Limb (tissue), 2 donors: ENCODE data around the gene PRR5.
"Not testable (repeated sequence)": the region's sequence is repeated elsewhere in the genome, so short reads cannot be mapped to it uniquely, and the experiment has no call there.

Experiments used
- DNase-seq, 2 donors: peaks; one replicate each; pipeline ENCODE4 v3.0.0-alpha.2; 2016; ENCODE audit errors: extremely low spot score in 2 of 2

Gene PRR5, protein sequence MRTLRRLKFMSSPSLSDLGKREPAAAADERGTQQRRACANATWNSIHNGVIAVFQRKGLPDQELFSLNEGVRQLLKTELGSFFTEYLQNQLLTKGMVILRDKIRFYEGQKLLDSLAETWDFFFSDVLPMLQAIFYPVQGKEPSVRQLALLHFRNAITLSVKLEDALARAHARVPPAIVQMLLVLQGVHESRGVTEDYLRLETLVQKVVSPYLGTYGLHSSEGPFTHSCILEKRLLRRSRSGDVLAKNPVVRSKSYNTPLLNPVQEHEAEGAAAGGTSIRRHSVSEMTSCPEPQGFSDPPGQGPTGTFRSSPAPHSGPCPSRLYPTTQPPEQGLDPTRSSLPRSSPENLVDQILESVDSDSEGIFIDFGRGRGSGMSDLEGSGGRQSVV

DNA sequence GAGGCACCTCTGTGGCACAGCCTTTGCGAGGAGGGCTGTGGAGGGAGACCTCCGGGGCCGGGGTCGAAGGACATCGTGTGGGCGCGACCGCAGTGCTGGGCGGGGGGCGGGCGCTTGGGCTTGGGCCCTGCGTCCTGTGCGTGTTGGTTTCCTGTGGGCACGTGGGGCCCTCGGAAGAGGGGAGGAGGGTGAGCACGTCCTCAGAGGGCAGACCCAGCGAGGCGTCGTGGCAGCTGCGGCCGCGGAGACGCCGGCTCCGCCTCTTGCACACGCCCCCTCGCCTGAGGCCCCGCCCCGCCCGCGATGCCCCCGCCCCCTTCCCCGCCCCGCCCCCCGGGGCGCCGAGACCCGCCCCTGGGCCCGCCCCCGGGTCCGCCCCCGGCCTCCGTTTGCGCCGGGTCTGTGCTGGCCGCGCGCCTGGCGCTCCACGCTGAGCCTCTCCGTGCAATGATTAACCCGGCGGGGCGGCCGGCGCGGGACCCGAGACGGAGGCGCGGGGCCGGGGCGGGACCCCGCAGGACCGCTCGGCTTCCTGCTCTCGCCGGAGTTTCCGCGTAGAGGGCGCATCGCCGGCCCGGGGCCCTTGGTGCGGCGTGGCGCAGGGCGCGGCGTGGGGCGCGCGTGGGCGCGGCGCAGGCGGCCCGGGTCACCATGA is at the start of gene PRR5:
PRR5 (plus strand) TSS at position 381 of the 655 bp plus-strand sequence; CDS start at position 652, 271 bp downstream.
- peak; percentile 80 to 91 for DNase-seq

DNA sequence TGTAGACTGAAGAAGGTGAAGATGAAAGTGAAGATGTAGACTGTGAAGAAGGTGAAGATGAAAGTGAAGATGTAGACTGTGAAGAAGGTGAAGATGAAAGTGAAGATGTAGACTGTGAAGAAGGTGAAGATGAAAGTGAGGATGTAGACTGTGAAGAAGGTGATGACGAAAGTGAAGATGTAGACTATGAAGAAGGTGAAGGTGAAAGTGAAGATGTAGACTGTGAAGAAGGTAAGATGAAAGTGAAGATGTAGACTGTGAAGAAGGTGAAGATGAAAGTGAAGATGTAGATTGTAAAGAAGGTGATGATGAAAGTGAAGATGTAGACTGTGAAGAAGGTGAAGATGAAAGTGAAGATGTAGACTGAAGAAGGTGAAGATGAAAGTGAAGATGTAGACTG is 49.1 kb upstream of the PRR5 start:
- not testable (repeated sequence) for DNase-seq

DNA sequence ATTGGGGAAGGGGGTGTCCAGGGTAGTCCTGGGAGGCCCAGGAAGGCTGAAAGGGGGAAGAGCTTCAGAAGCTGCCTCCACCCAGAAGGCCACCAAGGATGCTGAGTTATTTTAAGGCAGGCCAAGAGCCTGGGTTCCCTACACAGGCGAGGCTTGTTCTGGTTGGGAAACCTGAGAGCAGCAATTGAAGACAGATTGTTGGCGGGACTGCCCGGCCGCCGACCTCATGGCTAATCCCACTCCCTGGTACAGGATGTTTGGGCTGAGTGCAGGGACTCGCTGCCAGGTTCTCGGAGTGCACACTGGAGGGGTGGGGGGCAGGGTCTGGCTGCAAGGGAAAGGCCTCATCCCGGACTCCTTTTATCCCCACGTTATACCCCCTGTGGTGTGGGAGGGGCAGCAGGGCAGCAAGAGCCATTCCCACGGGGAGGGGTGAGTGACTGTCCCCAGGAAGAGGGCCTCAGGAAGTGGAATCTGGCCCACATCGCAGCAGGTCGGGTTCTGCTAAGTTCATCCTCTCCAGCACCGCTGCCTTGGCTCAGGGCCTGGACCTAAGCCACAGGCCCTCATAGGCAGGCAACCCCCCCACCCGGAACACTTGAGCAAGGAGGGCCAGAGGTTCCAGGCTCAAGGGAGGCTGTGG is 43.6 kb upstream of the PRR5 start:
- DNase-seq: peak; percentile 60 to 79

DNA sequence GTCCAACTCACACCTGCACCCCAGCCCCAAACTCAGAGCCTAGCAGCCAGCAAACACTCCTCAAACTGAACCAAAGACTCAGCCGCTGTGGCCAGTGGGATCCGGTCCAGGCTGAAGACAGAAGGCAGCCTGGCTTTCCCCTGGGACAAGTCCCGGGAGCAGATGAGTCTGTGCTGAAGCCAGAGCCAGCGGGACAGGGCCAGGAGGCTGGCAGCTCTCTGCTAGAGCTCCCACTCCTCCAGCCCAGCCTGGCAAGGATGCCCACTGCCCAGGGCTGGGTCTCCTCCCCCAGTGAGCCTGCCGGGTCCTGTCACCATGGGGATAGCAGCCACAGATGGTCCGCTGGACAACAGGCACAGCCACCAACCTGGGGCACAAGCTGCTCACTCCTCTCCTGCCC is 42.9 kb upstream of the PRR5 start:
- no peak for DNase-seq

DNA sequence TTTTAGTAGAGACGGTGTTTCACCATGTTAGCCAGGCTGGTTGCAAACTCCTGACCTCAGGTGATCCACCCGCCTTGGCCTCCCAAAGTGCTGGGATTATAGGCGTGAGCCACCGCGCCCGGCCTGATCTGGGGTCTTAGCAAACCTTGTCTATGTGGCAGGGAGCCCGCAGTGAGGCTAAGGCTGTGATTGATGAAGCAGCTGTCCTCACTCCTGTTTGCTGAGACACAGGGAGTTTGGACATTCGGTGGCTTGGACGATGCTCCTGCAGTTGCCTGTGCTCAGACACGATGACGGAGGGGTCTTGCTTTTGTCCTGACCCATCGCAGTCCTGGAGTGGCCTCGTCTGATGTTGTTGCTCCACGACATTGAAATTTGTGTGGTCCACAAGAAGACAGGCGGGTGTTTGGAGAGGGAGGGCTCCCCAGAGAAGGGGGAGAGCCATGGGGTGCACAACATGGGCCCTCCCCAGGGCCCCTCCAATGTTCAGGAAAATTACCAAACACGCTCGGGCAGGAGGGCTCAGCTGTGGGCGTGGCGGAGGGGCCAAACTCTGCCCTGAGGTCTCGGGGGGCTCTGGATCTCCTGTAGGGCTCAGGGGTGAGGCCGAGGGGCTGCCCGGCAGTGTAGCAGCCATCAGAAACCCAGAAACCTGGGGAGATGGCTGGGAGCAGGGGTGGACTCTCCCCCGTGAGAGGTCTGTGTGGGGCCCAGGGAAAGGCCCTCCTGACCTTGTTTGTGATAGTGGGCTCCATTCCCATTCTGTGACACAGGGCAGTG is 41.8 kb upstream of the PRR5 start:
- DNase-seq: no peak

DNA sequence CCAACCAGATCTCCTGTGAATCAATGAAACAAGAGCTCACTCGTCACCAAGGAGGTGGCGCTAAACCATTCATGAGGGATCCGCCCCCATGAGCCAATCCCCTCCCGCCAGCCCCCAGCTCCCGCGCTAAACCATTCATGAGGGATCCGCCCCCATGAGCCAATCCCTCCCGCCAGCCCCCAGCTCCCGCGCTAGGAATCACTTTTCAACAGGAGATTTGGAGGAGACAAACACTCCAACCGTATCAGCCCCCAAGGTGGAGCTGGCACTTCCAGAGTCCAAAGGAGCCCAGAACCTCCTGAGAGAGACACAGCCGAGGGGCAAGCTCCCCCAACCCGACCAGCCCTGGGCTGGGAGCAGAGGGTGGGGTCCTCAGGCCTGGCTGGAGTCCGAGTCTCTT is 40.9 kb upstream of the PRR5 start:
- DNase-seq: peak in 1 of 2 donors; percentile 31

DNA sequence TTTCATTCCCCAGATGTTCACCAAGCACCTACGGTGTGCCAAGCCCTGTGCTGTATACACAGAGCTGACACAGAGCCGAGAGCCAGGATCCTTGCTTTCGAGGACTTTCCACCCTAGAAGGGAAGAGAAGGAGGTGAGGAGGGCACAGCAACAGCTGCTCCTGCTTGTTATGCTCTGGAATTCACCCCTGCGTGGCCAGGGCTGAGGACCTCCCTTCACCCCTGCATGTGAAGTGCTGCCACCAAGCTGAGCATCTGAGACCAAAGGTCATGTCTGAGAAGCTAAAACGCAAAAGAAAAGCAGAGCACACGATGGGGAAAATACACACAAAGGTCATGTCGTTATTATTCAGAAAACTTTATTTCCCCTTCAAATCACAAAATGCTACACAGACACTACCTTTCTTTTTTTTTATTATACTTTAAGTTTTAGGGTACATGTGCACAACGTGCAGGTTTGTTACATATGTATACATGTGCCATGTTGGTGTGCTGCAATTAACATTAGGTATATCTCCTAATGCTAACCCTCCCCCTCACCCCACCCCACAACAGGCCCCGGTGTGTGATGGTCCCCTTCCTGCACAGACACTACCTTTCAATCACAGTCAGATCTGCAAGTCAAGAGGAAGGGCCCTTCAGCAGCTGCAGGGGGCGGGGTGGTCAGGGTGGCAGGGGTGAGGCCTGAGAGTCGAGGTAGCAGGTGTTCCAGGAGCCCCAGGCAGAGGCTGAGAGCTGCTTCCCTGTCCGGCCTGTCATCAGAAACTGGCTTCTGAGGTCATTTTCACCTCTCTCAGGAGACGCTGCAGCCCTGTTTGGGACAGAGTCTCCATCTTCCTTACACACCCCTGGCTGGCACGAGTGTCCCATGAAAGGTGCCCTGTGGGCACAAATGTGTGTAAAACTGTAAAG is 40.1 kb upstream of the PRR5 start:
- no peak for DNase-seq

DNA sequence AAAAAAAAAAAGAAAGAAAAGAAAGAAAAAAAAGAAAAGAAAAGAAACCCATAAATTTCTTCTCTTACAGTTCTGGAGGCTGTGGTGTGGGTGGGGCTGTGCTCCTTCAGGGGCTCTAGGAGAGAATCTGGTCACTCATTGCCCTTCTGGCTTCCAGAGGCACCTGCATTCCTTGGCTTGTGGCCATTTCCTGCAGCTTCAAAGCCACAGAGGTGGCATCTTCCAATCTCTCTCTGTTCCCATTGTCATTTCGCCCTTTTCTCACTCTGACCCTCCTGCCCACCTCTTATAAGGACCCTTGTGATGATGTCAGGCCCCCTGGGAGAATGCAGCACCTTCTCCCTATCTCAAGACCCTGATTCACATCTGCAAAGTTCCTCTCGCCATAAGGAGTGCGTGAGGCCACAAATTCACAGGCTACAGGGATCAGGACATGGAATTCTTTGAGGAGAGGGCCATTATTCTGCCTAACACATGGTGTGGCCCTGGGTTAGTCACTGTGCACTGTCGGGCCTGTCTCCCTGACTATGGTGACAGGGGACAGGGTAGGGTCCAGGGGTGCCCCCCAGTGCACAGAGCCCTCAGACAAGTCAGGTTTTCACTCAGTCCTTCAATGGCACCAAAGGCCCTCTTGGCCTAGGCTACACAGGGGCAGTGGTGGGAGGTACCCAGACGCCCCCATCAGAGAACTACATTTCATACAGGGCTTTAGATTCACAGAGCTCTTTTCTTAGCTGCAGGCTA is 38.6 kb upstream of the PRR5 start:
- DNase-seq: no peak

DNA sequence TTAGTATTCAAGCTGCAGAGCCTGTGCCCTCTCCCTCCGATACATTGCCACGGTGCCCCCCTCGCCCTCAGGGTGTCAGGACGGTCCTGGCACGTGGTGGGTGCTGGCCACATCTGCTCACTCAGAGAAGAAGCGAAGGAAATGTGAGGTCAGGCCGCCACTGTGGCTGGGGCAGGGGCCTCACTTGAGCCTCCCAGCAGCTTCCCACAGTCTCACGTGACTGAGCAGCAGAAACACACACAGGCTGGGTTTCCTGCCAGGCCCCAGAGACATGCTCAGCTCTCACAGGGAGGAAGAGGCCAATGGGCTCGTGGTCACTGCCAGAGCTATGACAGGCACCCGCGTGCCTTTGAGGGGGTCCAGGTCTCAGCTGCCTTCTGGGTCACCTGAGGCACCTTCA is 37.9 kb upstream of the PRR5 start:
- no peak for DNase-seq

DNA sequence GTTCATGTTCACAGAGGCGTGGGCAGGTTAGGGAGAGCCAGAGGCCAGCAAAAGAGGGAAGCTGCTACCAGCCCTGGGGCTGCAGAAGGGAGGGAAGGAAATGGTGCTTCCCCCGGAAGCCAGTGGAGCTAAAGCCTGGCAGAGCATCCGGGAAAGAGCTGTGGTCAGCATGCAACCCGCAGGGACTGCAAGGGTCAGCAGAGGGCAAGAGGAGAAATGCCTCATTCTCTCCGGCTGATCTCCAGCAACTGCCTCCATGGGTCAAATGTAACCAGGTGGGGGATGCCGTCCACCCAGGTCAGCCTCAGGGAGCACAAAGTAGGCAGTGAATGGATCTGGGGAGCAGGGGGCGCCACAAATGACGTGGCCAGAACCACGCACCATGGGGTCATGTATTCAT is 36.9 kb upstream of the PRR5 start:
- no peak for DNase-seq

DNA sequence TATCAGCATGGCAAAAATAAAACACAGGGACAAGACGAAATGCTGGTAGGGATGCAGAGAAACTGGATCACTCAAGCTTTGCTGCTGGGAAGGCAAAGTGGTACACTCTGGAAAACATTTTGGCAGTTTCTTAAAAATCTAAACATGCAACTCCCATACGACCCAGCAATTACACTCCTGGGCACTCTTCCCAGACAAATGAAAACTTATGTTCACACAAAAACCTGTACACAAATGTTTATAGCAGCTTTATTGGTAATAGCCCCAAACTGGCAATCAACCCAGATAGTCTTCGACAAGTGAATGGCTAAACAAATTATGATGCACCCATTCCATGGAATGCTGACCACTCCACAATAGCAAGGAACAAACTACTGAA is 35.8 kb upstream of the PRR5 start:
- no peak for DNase-seq

DNA sequence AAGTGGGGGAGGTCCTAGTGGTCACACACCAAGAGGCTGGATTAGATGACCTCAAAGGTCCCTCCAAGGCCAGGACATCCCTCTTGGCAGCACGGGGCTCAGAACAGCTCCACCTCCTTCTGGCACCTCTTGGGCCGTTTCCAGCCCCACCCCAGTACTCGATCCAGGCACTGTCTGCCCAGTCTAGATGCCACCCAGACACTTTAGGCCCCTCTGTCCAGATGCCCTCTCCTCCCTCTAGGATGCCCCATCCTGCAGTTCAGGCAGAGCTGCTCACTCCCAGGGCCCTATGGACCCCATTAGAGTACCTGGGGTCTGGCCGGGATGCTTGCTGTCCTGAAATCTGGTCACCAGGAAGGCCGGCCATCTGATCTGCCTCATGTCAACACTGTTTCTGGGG is 34.7 kb upstream of the PRR5 start:
- DNase-seq: no peak

DNA sequence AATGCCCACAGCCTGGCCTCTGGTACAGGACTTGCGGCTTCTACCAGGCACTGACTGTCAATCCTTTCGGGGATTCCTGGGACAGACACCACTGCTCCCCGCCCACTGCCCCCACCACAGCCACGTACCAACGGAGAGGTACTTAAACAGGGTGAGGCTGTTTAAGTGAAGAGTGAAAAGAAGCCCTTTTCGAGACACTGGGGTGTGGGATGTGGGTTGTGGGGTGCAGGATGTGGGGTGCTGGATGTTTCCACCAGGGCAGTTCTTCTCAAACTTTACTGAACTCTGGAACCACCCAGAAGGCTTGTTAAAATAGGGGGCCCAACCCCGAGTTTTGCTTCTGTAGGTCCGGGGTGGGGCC is 34.2 kb upstream of the PRR5 start:
- no peak for DNase-seq

DNA sequence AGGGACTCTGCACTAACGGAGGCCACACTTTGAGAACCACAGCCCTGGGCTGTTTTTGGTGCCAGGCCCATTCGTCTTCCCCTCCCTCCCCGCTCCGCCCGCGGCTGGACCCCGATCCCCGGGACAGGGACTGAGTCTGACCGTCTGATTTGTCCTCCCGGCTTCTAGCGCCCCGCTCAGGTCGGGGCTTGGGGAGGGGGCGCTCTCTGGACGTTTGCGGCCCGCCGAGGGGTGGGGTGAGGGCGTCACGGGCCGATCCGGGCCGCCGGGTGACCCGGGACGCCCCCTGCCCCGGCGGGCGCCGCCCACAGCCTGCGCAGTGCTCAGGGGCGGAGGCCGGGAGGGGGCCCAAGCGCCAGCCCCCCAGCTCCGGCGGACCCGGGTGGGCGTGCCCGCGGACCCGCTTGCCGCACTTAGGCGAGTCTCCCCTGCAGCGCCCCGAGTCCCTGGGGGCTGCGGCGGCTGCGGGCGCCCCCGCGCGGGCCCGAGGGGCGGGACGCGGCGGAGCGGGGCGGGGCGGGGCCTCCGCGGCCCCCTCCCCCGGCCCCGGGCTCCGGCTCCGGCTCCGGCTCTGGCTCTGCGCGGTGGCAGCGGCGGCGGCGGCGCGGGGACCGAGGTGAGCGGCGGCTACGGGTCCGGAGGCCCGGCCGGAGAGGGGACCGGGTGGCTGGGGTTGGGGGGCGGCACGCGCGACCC is 33.7 kb upstream of the PRR5 start:
- peak in 1 of 2 donors; percentile 71 for DNase-seq

DNA sequence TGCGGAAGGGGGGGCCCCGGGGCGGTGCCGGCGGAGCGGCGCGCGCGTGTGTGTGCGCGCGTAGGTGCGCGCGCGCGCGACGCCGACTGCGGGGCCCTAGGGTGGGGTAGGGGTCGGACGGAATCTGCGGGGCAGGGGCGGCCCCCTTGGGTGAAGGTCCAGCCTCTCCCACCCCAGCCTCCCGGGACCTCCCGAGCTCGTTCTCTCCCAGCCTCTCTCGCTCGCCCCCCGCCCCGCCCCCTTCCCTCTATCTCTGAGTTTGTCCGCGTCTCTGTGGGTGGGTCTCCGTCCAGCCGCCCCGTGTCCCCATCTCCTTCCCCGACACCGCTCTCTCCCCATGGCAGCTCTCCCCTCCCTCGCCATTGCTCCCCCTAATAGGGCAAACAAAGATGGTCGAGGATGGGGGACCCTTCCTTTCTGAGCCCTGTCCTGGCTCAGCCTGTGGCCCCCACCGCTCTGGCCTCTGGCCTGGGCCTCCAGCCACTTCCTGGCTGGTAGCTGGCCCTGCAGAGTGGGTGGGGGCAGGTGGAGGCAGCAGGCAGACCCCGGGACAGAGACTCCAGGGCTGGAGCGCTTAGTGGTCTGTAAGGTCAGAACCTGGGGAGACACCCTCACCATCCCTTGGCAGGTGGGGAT is 33.0 kb upstream of the PRR5 start:
- peak in 1 of 2 donors; percentile 64 for DNase-seq

DNA sequence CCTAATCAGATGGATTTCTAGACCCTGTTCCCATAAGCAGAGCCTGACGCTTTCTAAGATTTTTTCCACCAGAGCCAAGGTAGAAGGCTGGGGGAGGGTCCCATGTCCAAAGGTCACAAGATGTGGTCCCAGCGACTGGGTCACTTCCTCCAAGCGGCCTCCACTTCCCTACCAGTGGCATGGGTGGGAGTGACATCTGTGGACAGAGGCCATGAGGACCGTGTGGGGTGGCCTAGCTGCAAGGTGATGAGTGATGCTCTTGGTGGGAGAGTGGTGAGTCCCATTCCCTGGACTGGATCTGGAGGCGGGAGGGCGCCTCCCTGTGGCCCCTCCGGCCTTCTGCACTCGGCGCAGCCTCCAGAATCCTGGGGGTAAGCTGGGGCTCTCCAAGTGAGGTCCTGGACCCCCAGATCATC is 32.4 kb upstream of the PRR5 start:
- no peak for DNase-seq

DNA sequence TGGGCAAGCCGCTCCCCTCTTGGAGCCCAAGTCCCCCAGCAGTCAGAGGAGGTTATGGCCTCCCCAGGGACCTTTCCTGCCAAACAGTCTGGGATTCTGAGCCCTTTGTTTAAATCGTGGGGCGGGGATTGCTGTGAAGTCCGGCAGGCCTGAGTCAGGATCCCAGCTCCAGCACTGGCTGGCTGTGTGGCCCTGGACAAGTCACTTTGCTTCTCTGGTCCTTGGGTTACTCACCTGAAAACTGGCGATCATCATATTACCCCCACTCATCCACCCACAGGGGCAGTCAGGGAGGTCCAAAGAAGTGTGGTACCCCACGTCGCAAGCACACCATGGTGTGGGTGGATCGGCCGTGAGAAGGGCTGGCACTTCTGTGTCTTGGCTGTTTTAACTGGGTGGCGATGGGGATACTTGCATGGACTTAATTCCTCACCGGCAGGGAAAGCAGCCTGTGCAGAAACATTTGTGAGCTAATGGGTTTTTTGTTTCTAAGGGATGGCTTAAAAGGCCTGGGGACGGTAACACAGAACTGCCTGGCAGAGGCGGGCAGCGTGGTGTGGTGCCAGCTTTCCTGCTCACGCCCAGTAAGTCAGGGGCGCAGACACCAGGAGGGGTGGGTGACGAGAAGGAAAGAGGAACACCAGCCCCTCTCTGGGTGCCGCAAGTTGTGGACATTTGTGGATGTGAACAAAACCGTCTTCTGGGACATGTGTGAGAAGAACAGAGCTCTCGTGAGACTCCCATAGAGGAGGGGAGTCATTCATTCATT is 31.6 kb upstream of the PRR5 start:
- DNase-seq: no peak

DNA sequence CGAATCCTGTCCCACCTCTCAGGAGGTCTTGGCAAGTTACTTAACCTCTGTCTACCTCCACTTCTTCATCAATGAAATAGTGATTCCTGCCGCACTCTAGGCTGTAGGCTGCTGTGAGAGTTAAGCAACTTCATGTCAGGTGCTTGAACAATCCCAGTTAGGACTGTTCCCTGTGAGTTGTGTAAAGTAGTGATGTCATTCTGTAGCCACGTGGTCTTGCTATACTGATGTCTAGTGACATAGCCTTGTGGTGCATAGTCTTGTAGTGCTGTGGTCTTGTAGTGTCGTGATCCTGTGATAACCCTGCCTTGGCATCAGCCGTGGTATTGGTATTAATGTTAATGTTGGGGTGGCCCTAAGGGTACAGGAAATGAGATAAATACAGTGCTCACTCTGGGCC is 30.3 kb upstream of the PRR5 start:
- DNase-seq: no peak
